Natural killer cell (primary cell): Measurements from ENCODE around the gene PIEZO1. TPM values are rescaled to one million over a fixed set of nuclear protein-coding genes. Genes with fewer than 3 reads are reported as not detected.

ENCODE experiments used
- ATAC-seq, 3 donors: fragments of 150-1000 bp in 2 of 3; fragments of 200-7000 bp in 1 of 3; cut with Tn5 transposase; 1 replicate in 1 of 3; 2 replicates in 2 of 3; pipeline ENCODE4 v1.10.0; 2021; ENCODE audit warnings: mild to moderate bottlenecking in 2 of 3, moderate library complexity in 2 of 3
- DNase-seq, 2 donors: peaks; one replicate each; pipeline versions ENCODE4 v3.0.0 to v3.0.0-alpha.2; 2013 to 2021; ENCODE audit warnings: mixed read lengths in 1 of 2
- H3K27ac ChIP-seq: one replicate; pipeline ENCODE4 v1.5.1; 2013; ENCODE audit warnings: mild to moderate bottlenecking, low read length
- H3K27me3 ChIP-seq: one replicate; pipeline ENCODE4 v1.6.1; 2013; ENCODE audit warnings: low read length; ENCODE audit not compliant: control insufficient read depth, insufficient read depth
- H3K36me3 ChIP-seq: one replicate; pipeline ENCODE4 v1.6.1; 2013; ENCODE audit warnings: low read length; ENCODE audit not compliant: control insufficient read depth, insufficient read depth
- H3K4me1 ChIP-seq: one replicate; pipeline ENCODE4 v1.6.1; 2013; ENCODE audit warnings: low read length; ENCODE audit not compliant: control insufficient read depth, insufficient read depth
- H3K4me3 ChIP-seq: one replicate; pipeline ENCODE4 v1.5.1; 2013; ENCODE audit warnings: low read length
- H3K9me3 ChIP-seq: one replicate; pipeline ENCODE4 v1.6.1; 2013; ENCODE audit warnings: low read length; ENCODE audit not compliant: control insufficient read depth, insufficient read depth
- H3K27ac Mint-ChIP-seq, 2 donors: one replicate each; pipeline ENCODE4 v1.8.0; 2022; ENCODE audit warnings: mild to moderate bottlenecking in 2 of 2, mixed read lengths in 2 of 2, moderate library complexity in 1 of 2
- H3K27me3 Mint-ChIP-seq, 2 donors: one replicate each; pipeline ENCODE4 v1.8.0; 2022; ENCODE audit warnings: low read depth in 2 of 2, mixed read lengths in 2 of 2
- H3K36me3 Mint-ChIP-seq: one replicate; pipeline ENCODE4 v1.8.0; 2022; ENCODE audit warnings: mixed read lengths
- H3K4me1 Mint-ChIP-seq, 2 donors: one replicate each; pipeline ENCODE4 v1.8.0; 2022; ENCODE audit warnings: mixed read lengths in 2 of 2
- H3K4me3 Mint-ChIP-seq: one replicate; pipeline ENCODE4 v1.8.0; 2022; ENCODE audit warnings: mild to moderate bottlenecking, moderate library complexity, mixed read lengths
- H3K9me3 Mint-ChIP-seq, 2 donors: one replicate each; pipeline ENCODE4 v1.8.0; 2022; ENCODE audit warnings: mixed read lengths in 2 of 2
- CTCF ChIP-seq: fragments of 200-600 bp; IDR thresholded peaks from one replicate; pipeline ENCODE4 v1.8.0; 2022; ENCODE audit warnings: antibody characterized with exemption
- WGBS: methylation state at CpG from one replicate; pipeline ENCODE4 v1.1.7; 2013; ENCODE audit warnings: missing lambda C conversion rate; ENCODE audit not compliant: insufficient coverage; 5-methylcytosine and 5-hydroxymethylcytosine counted together
- intact Hi-C: fragments of 100-400 bp; cut with micrococcal nuclease; formaldehyde crosslinking; loops from one replicate; pipeline ENCODE4 v1.14.2; 2022
- total RNA-seq, 4 donors: library from RNA; stranded (reverse); fragments of 120-200 nt in 1 of 4; gene quantifications; one replicate each; pipeline versions ENCODE4 v1.2.3 to v1.2.4, GENCODE V29; 2013 to 2022

The PIEZO1 gene
- total RNA-seq, 3 donors from 2014 or later (not counting 1 experiment from before 2014, with no cell fraction given) = 172 to 197 (median 183) TPM

GRCh38 chr16:88665570-88665969, 119.5 kb downstream of the PIEZO1 start:
- no peak for TF ChIP-seq CTCF
- H3K27me3 ChIP-seq = no peaks in the 10 kb centered on the region
- ATAC-seq (no peak), DNase-seq (no peak)
- Mint-ChIP-seq H3K27me3 (no peaks in the 10 kb centered on the region), H3K9me3 (no peaks in the 10 kb centered on the region), H3K4me1 (peaks cover 12 to 24% of the 10 kb centered on the region in 2 donors), H3K4me3 (peak overlapping the region; percentile 58), H3K27ac (no peak overlapping the region), H3K36me3 (no peaks in the 10 kb centered on the region)
- intact Hi-C loops = no loop called here
- no peak overlapping the region for H3K27ac ChIP-seq
- peaks cover 20% of the 10 kb centered on the region for H3K4me1 ChIP-seq
- H3K36me3 ChIP-seq = no peaks in the 10 kb centered on the region
- H3K9me3 ChIP-seq = no peaks in the 10 kb centered on the region
- 98% methylated on average over 3 of the region's 3 CpGs for WGBS
- H3K4me3 ChIP-seq = no peak overlapping the region

Other genes starting within 250 kb of the PIEZO1 start
- gene ZC3H18, start 214.8 kb downstream of the PIEZO1 start, total RNA-seq = 100 to 1,000 TPM; 125 to 130 (median 126) TPM
- gene IL17C, start 146.6 kb downstream of the PIEZO1 start, total RNA-seq = 1 to 10 TPM in 2 of 3 donors, under 1 TPM in 1; 0.61 to 3.0 (median 1.2) TPM
- 1,000 to 10,000 TPM; 1,001 to 1,351 (median 1,051) TPM for gene CYBA, start 134.2 kb downstream of the PIEZO1 start, total RNA-seq
- 100 to 1,000 TPM; 176 to 271 (median 185) TPM for gene MVD, start 122.1 kb downstream of the PIEZO1 start, total RNA-seq
- 1 to 10 TPM; 8.2 to 9.2 (median 8.4) TPM for gene SNAI3, start 98.7 kb downstream of the PIEZO1 start, total RNA-seq
- 100 to 1,000 TPM; 459 to 712 (median 501) TPM for gene RNF166, start 78.8 kb downstream of the PIEZO1 start, total RNA-seq
- gene CTU2, start 78.7 kb downstream of the PIEZO1 start, total RNA-seq = 10 to 100 TPM; 36.6 to 43.3 (median 39.9) TPM
- 1 to 10 TPM; 2.2 to 3.8 (median 2.6) TPM for gene CDT1, start 18.6 kb upstream of the PIEZO1 start, total RNA-seq
- gene APRT, start 26.7 kb upstream of the PIEZO1 start, total RNA-seq = 100 to 1,000 TPM; 118 to 123 (median 120) TPM
- gene GALNS, start 71.7 kb upstream of the PIEZO1 start, total RNA-seq = 10 to 100 TPM; 58.1 to 75.8 (median 65.7) TPM
- gene TRAPPC2L, start 71.9 kb upstream of the PIEZO1 start, total RNA-seq = 10 to 100 TPM; 31.9 to 39.0 (median 36.2) TPM
- gene PABPN1L, start 81.4 kb upstream of the PIEZO1 start, total RNA-seq = under 1 TPM in 1 of 3 donors, not detected in 2; 0.43 TPM
- 1 to 10 TPM; 2.5 to 7.8 (median 4.2) TPM for gene CBFA2T3, start 192.0 kb upstream of the PIEZO1 start, total RNA-seq